Stimulated activated naive B cell treated with anti-CD40 and anti-IgM and Interleukin-4, amounts not matched to agents 10 μg/mL and 1 μg/mL and 100 μg/mL, for 72 hours (primary cell): Measurements from ENCODE around the gene SMC4.

ENCODE experiments used
- ATAC-seq, 2 donors: fragments of 150-1000 bp; cut with Tn5 transposase; replicated peaks; 2 replicates each; pipeline ENCODE4 v1.10.0; 2021; ENCODE audit warnings: moderate library complexity in 1 of 2
- DNase-seq: peaks from one replicate; pipeline ENCODE4 v3.0.0; 2021
- H3K27ac Mint-ChIP-seq: one replicate; pipeline ENCODE4 v1.8.0; 2022; ENCODE audit warnings: mild to moderate bottlenecking, mixed read lengths
- H3K27me3 Mint-ChIP-seq, 2 donors: one replicate each; pipeline ENCODE4 v1.8.0; 2022; ENCODE audit warnings: mixed read lengths in 2 of 2
- H3K36me3 Mint-ChIP-seq, 2 donors: one replicate each; pipeline ENCODE4 v1.8.0; 2022; ENCODE audit warnings: mixed read lengths in 2 of 2, mild to moderate bottlenecking in 1 of 2
- H3K4me1 Mint-ChIP-seq, 2 donors: one replicate each; pipeline ENCODE4 v1.8.0; 2022; ENCODE audit warnings: mixed read lengths in 2 of 2, mild to moderate bottlenecking in 1 of 2
- H3K4me3 Mint-ChIP-seq, 2 donors: one replicate each; pipeline ENCODE4 v1.8.0; 2022; ENCODE audit warnings: mild to moderate bottlenecking in 2 of 2, mixed read lengths in 2 of 2, moderate library complexity in 1 of 2
- H3K9me3 Mint-ChIP-seq, 2 donors: one replicate each; pipeline ENCODE4 v1.8.0; 2022; ENCODE audit warnings: mixed read lengths in 2 of 2, mild to moderate bottlenecking in 1 of 2

SMC4 gene

GRCh38 chr3:160403028-160403545 lies 3.6 kb downstream of the SMC4 start:
- no peak overlapping the region for H3K27ac Mint-ChIP-seq
- no peaks in the 10 kb centered on the region for H3K9me3 Mint-ChIP-seq
- H3K4me1 Mint-ChIP-seq: peaks cover 19 to 41% of the 10 kb centered on the region in 2 donors
- H3K36me3 Mint-ChIP-seq: peaks cover 17 to 31% of the 10 kb centered on the region in 2 donors
- ATAC-seq (no peak), DNase-seq (no peak)
- peak overlapping the region in 1 of 2 donors; percentile 11 for H3K4me3 Mint-ChIP-seq
- H3K27me3 Mint-ChIP-seq: peaks cover 0 to 7% of the 10 kb centered on the region in 2 donors

DNA sequence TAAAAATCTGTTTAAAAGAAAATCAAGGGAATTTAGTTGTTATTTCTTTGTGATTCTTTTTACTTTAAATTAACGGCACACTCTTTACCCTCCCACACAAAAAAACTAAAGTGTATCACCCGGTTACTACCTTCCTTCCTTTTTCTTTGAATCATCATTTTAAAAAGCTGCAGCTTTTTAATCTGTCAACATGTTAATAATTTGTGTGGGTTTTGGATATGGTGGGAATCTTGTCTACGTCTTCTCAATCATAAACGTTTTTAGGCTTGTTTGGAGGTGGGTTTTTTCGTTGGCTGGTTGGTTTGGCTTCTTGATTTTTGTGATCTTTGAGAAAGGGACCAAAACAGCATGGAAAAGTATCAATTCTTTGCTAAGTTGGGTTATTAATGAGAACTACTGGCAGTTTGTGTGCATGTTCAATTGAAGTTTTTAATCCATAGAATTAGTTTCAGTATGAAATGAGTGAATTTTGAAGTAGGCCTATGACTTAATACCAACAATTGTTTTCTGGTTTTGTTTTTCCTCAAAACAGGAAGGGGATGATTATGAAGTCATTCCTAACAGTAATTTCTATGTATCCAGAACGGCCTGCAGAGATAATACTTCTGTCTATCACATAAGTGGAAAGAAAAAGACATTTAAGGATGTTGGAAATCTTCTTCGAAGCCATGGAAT lies 4.5 kb downstream of the SMC4 start:
- Mint-ChIP-seq H3K9me3 (no peaks in the 10 kb centered on the region), H3K27ac (no peak overlapping the region), H3K4me1 (peaks cover 15 to 32% of the 10 kb centered on the region in 2 donors), H3K4me3 (peak overlapping the region; percentile 36 to 72), H3K27me3 (peaks cover 0 to 7% of the 10 kb centered on the region in 2 donors), H3K36me3 (peaks cover 17 to 33% of the 10 kb centered on the region in 2 donors)
- DNase-seq: no peak
- no peak for ATAC-seq

- no peaks in the 10 kb centered on the region for H3K27me3 Mint-ChIP-seq
- H3K4me3 Mint-ChIP-seq: no peak overlapping the region
- H3K36me3 Mint-ChIP-seq: peaks cover 1 to 22% of the 10 kb centered on the region in 2 donors
- H3K4me1 Mint-ChIP-seq: peaks cover 0 to 1% of the 10 kb centered on the region in 2 donors
- no peak overlapping the region for H3K27ac Mint-ChIP-seq
- ATAC-seq (no peak), DNase-seq (no peak)
- H3K9me3 Mint-ChIP-seq: no peaks in the 10 kb centered on the region
Observed at GRCh38 chr3:160409812-160410610, 10.6 kb downstream of the SMC4 start.

DNA sequence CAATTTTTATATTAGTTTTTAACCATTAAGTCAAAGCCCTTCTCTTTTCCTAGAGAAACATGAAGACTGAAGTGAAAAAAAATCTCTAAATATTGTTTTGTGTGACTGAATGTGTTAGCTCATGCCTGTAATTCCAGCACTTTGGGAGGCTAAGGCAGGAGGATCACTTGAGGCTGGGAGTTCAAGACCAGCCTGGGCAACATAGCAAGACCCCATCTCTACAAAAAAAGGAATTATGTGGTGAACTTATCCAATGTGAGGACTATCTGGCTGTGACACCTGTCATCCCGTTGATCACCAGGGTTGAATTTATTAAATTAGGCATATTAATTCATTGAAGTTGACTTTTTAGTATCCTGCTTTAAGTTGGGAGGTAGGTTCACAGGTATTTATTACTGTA lies 13.0 kb downstream of the SMC4 start:
- Mint-ChIP-seq H3K4me1 (peaks cover 0 to 1% of the 10 kb centered on the region in 2 donors), H3K27ac (no peak overlapping the region), H3K36me3 (peaks cover 3 to 27% of the 10 kb centered on the region in 2 donors), H3K4me3 (no peak overlapping the region), H3K27me3 (no peaks in the 10 kb centered on the region), H3K9me3 (no peaks in the 10 kb centered on the region)
- ATAC-seq: no peak
- no peak for DNase-seq

DNA sequence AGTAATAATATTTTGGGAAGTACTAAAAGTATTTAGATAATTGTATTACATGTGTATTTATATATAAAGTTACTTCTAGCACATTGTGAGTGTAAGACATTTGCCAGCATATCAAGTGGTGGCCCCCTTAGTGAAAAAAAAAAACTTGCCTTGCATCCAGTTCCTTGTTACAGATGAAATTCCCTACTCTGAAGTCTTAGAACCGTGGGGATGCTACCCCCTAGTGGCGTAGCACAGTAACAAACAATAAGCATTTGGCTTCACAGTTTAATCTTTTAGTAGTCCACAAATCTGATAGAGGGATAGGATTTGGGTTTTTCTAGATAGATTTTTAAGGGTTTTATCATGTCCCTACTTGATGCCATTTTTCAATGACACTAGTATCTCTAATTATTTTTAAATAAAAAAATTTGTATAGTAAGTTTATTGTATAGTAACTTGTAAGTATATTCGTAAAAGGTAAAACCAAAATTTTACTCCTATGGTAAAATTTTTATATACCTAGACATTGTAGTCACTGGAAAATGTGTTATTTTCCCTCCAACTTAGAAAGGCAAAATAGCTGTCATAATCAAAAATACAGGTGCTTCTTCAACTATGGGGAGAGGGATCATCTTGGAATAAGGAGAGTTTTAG lies 14.3 kb downstream of the SMC4 start:
- Mint-ChIP-seq H3K27ac (no peak overlapping the region), H3K27me3 (no peaks in the 10 kb centered on the region), H3K9me3 (no peaks in the 10 kb centered on the region), H3K4me1 (peaks cover 0 to 1% of the 10 kb centered on the region in 2 donors), H3K4me3 (no peak overlapping the region), H3K36me3 (peaks cover 3 to 24% of the 10 kb centered on the region in 2 donors)
- peak; percentile 71 to 75 for ATAC-seq
- peak; percentile 40 for DNase-seq

- Mint-ChIP-seq H3K4me1 (peaks cover 0 to 1% of the 10 kb centered on the region in 2 donors), H3K36me3 (peaks cover 4 to 29% of the 10 kb centered on the region in 2 donors), H3K27me3 (no peaks in the 10 kb centered on the region), H3K27ac (no peak overlapping the region), H3K4me3 (no peak overlapping the region), H3K9me3 (no peaks in the 10 kb centered on the region)
- DNase-seq (no peak), ATAC-seq (no peak)
Observed at GRCh38 chr3:160417311-160417710, 17.9 kb downstream of the SMC4 start.

- no peak overlapping the region for H3K27ac Mint-ChIP-seq
- H3K9me3 Mint-ChIP-seq: no peaks in the 10 kb centered on the region
- no peaks in the 10 kb centered on the region for H3K4me1 Mint-ChIP-seq
Observed at GRCh38 chr3:160427832-160428424, 28.5 kb downstream of the SMC4 start.

DNA sequence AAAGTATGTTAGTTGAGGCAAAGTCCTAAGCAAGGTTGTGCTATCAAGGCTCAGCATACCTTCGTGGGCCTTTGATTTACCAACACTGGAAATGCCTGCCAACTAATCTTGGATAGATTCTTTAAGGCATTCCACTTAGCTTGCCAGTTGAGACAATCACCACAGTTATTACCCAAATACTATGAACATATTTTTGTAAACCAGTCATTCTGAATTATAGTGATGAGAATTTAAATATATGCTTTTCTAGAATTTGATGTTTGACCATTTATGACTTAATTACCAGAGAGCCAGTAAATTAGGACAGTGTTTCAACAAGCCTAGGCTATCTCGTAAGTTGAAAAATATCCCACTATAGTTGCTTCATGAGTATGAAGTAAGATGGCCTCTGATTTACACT lies 34.6 kb downstream of the SMC4 start:
- Mint-ChIP-seq H3K36me3 (peaks cover 24 to 31% of the 10 kb centered on the region in 2 donors), H3K4me1 (no peaks in the 10 kb centered on the region), H3K9me3 (no peaks in the 10 kb centered on the region), H3K27ac (no peak overlapping the region), H3K27me3 (no peaks in the 10 kb centered on the region), H3K4me3 (no peak overlapping the region)
- ATAC-seq (no peak), DNase-seq (no peak)

More at GRCh38 chr3:160427832-160428424, 28.5 kb downstream of the SMC4 start:
- no peak overlapping the region for H3K4me3 Mint-ChIP-seq
- no peak for ATAC-seq
- H3K36me3 Mint-ChIP-seq: peaks cover 30 to 39% of the 10 kb centered on the region in 2 donors
- H3K27me3 Mint-ChIP-seq: no peaks in the 10 kb centered on the region
- DNase-seq: no peak

DNA sequence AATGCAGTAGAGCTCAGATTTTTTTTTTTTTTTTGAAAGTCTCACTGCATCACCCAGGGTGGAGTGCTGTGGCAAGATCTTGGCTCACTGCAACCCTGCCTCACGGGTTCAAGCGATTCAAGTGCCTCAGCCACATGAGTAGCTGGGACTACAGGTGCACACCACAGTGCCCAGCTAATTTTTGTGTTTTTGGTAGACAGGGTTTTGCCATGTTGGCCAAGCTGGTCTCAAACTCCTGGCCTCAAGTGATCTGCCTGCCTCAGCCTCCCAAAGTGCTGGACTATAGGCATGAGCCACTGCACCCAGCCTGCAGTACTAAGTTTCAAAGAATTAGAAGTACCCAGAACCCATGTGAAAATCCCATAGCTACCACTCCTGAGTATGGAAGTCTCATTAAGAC lies 35.6 kb downstream of the SMC4 start:
- Mint-ChIP-seq H3K4me3 (no peak overlapping the region), H3K9me3 (peaks cover 2 to 3% of the 10 kb centered on the region in 2 donors), H3K36me3 (peaks cover 28 to 34% of the 10 kb centered on the region in 2 donors), H3K27ac (no peak overlapping the region), H3K27me3 (no peaks in the 10 kb centered on the region), H3K4me1 (peaks cover 0 to 6% of the 10 kb centered on the region in 2 donors)
- no peak for DNase-seq
- no peak for ATAC-seq

GRCh38 chr3:160435747-160436146 lies 36.3 kb downstream of the SMC4 start:
- ATAC-seq: no peak
- Mint-ChIP-seq H3K27me3 (no peaks in the 10 kb centered on the region), H3K4me3 (no peak overlapping the region), H3K9me3 (peaks cover 2 to 3% of the 10 kb centered on the region in 2 donors), H3K36me3 (peaks cover 28 to 36% of the 10 kb centered on the region in 2 donors), H3K4me1 (peaks cover 0 to 6% of the 10 kb centered on the region in 2 donors), H3K27ac (no peak overlapping the region)
- no peak for DNase-seq

DNA sequence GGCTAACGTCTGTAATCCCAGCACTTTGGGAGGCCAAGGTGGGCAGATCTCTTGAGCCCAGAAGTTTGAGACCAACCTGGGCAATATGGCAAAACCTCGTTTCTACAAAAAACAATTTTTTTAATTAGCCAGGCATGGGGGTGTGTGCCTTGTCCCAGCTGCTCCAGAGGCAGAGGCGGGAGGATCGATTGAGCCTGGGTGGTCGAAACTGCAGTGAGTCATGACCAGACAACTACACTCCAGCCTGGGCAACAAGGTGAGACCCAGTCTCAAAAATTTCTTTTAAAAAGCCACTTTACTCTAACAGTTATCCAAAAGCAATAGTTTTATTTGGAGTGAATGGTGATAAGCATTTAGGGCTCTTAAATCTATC lies 37.6 kb downstream of the SMC4 start:
- no peak for DNase-seq
- no peak overlapping the region for H3K27ac Mint-ChIP-seq
- ATAC-seq: no peak
- H3K27me3 Mint-ChIP-seq: no peaks in the 10 kb centered on the region
- H3K4me1 Mint-ChIP-seq: peaks cover 0 to 7% of the 10 kb centered on the region in 2 donors
- H3K9me3 Mint-ChIP-seq: peaks cover 2 to 3% of the 10 kb centered on the region in 2 donors
- peaks cover 28 to 40% of the 10 kb centered on the region in 2 donors for H3K36me3 Mint-ChIP-seq
- H3K4me3 Mint-ChIP-seq: no peak overlapping the region

DNA sequence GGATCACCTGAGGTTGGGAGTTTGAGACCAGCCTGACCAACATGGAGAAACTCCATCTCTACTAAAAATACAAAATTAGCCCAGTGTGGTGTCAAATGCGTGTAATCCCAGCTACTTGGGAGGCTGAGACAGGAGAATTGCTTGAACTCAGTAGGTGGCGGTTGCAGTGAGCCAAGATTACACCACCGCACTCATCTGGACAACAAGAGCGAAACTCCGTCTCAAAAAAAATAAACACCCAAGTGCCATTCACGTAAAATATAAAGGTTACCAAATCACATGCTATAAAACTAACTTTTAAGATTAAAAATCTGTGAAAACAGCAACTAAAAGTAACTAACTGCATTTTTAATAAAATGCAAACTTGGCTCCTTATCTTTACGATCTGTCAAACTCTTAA lies 41.2 kb downstream of the SMC4 start:
- peaks cover 4 to 17% of the 10 kb centered on the region in 2 donors for H3K4me1 Mint-ChIP-seq
- ATAC-seq: no peak
- H3K4me3 Mint-ChIP-seq: no peak overlapping the region
- H3K27ac Mint-ChIP-seq: no peak overlapping the region
- H3K36me3 Mint-ChIP-seq: peaks cover 37 to 56% of the 10 kb centered on the region in 2 donors
- H3K9me3 Mint-ChIP-seq: peaks cover 2 to 7% of the 10 kb centered on the region in 2 donors
- no peak for DNase-seq
- H3K27me3 Mint-ChIP-seq: no peaks in the 10 kb centered on the region

- Mint-ChIP-seq H3K4me3 (no peak overlapping the region), H3K36me3 (peaks cover 30 to 50% of the 10 kb centered on the region in 2 donors), H3K9me3 (peaks cover 2 to 7% of the 10 kb centered on the region in 2 donors), H3K27ac (no peak overlapping the region), H3K27me3 (no peaks in the 10 kb centered on the region), H3K4me1 (peaks cover 11 to 19% of the 10 kb centered on the region in 2 donors)
- ATAC-seq: no peak
- no peak for DNase-seq
Observed at GRCh38 chr3:160444411-160444810, 45.0 kb downstream of the SMC4 start.

DNA sequence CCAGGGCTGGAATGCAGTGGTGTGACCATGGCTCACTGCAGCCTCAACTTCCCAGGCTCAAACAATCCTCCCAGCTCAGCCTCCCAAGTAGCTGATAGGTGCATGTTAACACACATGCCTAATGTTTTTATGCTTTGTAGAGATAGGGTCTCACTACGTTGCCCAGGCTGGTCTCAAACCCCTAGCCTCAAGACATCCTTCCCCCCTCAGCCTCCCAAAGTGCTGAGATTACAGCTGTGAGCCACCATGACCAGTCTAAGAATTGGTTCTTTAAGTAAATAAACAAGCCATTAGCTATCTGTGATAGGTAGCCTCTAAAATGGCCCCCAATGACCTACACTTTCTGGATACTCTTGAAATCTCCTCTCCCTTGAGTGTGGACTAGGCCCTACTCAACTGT lies 46.4 kb downstream of the SMC4 start:
- Mint-ChIP-seq H3K36me3 (peaks cover 30 to 41% of the 10 kb centered on the region in 2 donors), H3K4me1 (peaks cover 15 to 27% of the 10 kb centered on the region in 2 donors), H3K4me3 (no peak overlapping the region), H3K27ac (no peak overlapping the region), H3K9me3 (peaks cover 4 to 7% of the 10 kb centered on the region in 2 donors), H3K27me3 (no peaks in the 10 kb centered on the region)
- DNase-seq: no peak
- ATAC-seq: no peak
